ENCODE results near the gene PLOD1.

Gene PLOD1

DNA sequence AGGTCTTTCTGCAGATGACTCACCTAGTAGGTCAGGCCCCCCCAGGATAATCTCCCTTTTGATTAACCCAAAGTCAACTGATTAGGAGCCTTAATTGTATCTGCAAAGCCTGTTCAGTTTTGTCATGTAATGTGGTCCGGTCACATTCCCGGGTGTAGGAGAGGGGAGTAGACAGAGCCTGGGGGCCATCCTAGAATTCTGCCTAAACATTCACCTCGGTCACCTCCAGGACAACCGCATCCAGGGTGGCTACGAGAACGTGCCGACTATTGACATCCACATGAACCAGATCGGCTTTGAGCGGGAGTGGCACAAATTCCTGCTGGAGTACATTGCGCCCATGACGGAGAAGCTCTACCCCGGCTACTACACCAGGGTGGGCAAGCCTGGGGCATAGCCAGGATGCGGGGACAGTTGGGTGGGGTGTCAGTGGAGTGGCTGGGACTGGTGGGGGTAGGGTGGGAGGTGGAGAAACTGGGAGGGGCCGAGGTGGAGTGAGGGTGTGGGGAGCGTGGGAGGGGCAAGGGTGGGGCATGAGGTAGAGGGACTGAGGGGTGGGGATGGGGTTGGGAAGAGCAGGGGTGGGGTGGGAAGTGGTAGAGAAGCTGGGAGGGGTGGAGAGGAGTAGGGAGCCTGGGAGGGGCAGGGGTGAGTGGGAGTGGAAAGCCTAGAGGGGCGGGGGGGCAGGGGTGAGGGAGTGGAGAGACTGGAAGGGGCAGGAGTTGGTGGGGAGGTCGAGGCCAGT is 36.1 kb downstream of the PLOD1 start:
- TF ChIP-seq CTCF (IDR thresholded peaks at IDR 0.05), result no peak
- Histone ChIP-seq H3K36me3 (peaks cover 80% of the 10 kb centered on the region), H3K9me3 (no peaks in the 10 kb centered on the region), H3K4me1 (ENCODE audit: control insufficient read depth in 1 of 2, insufficient read depth in 1 of 2, low read depth in 1 of 2, low read length in 1 of 2) (peaks cover 0 to 3% of the 10 kb centered on the region in 2 experiments), H3K27me3 (no peaks in the 10 kb centered on the region), H3K27ac (no peak overlapping the region), H3K4me3 (ENCODE audit: low read depth in 1 of 2, low read length in 1 of 2) (no peak overlapping the region)

DNA sequence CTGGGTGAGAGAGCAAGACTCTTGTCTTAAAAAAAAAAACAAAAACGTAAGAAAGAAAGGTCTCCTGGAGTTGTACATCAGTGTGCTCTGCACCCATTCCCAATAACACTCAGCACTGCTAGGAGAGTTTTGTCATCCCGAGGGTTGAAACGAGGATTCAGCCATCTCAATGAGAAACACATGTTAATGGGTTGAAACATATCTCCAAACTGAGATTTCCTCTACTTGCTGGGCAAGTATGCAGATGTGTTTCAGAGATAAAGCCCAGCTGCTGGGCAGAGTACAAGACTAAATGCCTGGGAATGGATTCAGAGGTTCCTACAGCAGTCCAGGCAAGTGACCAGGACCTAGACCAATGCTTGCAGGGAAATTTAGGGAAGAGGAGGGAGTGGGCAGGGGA is 43.1 kb downstream of the PLOD1 start:
- no peak for TF ChIP-seq CTCF (IDR thresholded peaks at IDR 0.05)

GRCh38 chr1:11978301-11978700 is 43.8 kb downstream of the PLOD1 start:
- TF ChIP-seq CTCF (IDR thresholded peaks at IDR 0.05), result no peak
- Histone ChIP-seq H3K36me3 (peaks cover 38% of the 10 kb centered on the region), H3K27ac (peak overlapping the region; percentile 71), H3K4me1 (ENCODE audit: control insufficient read depth in 1 of 2, insufficient read depth in 1 of 2, low read depth in 1 of 2, low read length in 1 of 2) (peaks cover 52 to 53% of the 10 kb centered on the region in 2 experiments), H3K9me3 (no peaks in the 10 kb centered on the region), H3K27me3 (no peaks in the 10 kb centered on the region), H3K4me3 (ENCODE audit: low read depth in 1 of 2, low read length in 1 of 2) (no peak overlapping the region)

More for the DNA sequence above, 43.1 kb downstream of the PLOD1 start:
- H3K27me3 ChIP-seq, result no peaks in the 10 kb centered on the region
- no peak overlapping the region for H3K4me3 ChIP-seq (ENCODE audit: low read depth in 1 of 2, low read length in 1 of 2)
- no peaks in the 10 kb centered on the region for H3K9me3 ChIP-seq
- H3K36me3 ChIP-seq, result peaks cover 39% of the 10 kb centered on the region
- peak overlapping the region; percentile 71 for H3K27ac ChIP-seq
- peaks cover 45 to 47% of the 10 kb centered on the region in 2 experiments for H3K4me1 ChIP-seq (ENCODE audit: control insufficient read depth in 1 of 2, insufficient read depth in 1 of 2, low read depth in 1 of 2, low read length in 1 of 2)

DNA sequence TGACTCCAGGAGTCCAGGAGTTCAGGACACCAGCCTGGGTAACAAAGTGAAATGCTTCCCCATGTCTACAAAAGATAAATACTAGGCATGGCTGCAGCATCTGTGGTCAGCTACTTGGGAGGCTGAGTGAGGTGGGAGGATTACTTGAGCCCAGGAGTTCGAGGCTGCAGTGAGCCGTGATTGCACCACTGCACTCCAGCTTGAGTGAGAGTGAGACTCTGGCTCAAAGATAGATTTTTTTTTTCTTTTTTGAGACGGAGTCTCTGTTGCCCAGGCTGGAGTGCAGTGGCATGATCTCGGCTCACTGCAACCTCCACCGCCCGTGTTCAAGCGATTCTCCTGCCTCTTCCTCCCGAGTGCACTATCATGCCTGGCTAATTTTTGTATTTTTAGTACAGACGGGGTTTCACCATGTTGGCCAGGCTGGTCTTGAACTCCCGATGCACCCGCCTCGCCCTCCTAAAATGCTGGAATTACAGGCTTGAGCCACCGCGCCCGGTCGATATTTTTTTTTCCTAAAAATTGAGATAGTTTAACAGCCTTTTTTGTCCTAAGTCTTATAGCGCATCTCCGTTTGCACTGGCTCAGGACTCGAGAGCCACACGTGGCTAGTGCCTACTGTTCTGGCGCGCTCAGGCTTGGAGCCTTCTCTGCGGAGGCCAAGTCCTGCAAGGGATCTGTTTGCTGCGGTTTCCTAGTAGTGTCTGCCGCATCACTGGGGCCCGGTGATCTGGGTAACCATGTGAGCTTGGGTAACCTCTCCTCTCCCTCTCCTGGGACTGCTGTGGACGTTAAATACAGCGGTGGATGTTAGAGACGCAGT is 44.7 kb downstream of the PLOD1 start:
- peak overlapping the region; percentile 97 for H3K27ac ChIP-seq
- no peaks in the 10 kb centered on the region for H3K27me3 ChIP-seq
- peaks cover 61 to 63% of the 10 kb centered on the region in 2 experiments for H3K4me1 ChIP-seq (ENCODE audit: control insufficient read depth in 1 of 2, insufficient read depth in 1 of 2, low read depth in 1 of 2, low read length in 1 of 2)
- H3K9me3 ChIP-seq, result no peaks in the 10 kb centered on the region
- H3K4me3 ChIP-seq (ENCODE audit: low read depth in 1 of 2, low read length in 1 of 2), result peak overlapping the region; percentile 75 to 90
- TF ChIP-seq CTCF (IDR thresholded peaks at IDR 0.05), result no peak
- H3K36me3 ChIP-seq, result peaks cover 38% of the 10 kb centered on the region

DNA sequence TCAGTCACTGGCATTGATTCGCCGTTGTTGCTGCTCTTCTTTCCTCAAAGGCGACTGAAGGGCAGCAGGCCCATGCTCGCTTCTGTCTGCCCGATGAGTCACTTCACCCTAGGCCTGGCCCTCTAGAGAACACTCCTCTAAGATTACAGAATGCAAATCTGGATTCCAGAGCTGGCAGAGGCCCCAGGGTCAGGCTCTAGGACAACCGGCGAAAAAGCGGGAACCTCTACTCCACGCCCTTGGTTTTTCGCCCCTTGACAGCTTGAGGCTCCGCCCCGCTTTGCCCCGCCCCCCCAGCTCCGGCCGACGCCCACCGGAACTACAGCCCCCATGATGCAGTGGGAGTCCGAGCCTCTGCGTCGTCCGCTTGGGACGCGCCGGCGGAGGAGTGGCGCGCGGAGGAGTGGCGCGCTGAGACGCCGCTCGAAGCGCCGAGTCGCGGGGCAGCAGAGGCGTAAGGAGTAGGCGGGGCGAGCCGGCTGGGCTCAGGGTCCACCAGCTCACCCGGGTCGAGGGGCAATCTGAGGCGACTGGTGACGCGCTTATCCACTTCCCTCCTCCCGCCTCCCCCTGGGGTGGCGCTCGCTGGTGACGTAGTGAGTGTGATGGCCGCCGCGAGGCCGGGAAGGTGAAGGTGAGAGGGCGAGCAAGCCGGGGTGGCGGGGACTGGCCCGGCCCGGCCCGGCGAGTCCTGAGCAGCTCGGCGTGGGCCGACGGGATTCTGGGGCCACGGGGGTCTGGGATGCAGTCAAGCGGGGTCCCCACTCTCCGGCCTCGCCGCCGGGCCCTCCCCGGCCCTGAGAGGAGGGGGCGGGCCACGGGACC is 45.5 kb downstream of the PLOD1 start, which contains the start of gene MFN2:
Gene MFN2, plus strand, starts transcription at position 594 of the 825 bp plus-strand sequence. CDS start 8,725 bp downstream, outside the sequence.
- Histone ChIP-seq H3K4me3 (ENCODE audit: low read depth in 1 of 2, low read length in 1 of 2) (peak within 1 kb of the TSS; percentile 75 to 90), H3K9me3 (no peaks in the 10 kb centered on the region), H3K36me3 (peaks cover 35% of the 10 kb centered on the region), H3K27me3 (no peaks in the 10 kb centered on the region), H3K27ac (peak within 1 kb of the TSS; percentile 97), H3K4me1 (ENCODE audit: control insufficient read depth in 1 of 2, insufficient read depth in 1 of 2, low read depth in 1 of 2, low read length in 1 of 2) (peaks cover 69 to 71% of the 10 kb centered on the region in 2 experiments)
- TF ChIP-seq CTCF (IDR thresholded peaks at IDR 0.05), result peak; percentile 42
